HT1080 (cell line): ENCODE measurements around the gene KDM7A. TPM values are rescaled to one million over a fixed set of nuclear protein-coding genes. Genes with fewer than 3 reads are reported as not detected.
"Not testable (repeated sequence)": the region's sequence is repeated elsewhere in the genome, so short reads cannot be mapped to it uniquely, and the experiment has no call there.

Source experiments
- DNase-seq: peaks from one replicate; pipeline ENCODE4 v3.0.0-alpha.2; 2015; ENCODE audit warnings: low read depth
- total RNA-seq: library from RNA; depleted of rRNA; stranded (reverse); fragments of >200 nt; shearing (Covaris generic); gene quantifications from 2 replicates; pipeline ENCODE4 v1.2.3, GENCODE V29; 2014

The KDM7A gene
- total RNA-seq, 1 experiment from 2014 or later = 1.00 TPM

- DNase-seq = not testable (repeated sequence)
These were observed 14.7 kb downstream of the KDM7A start for GRCh38 chr7:140162081-140162480.

- DNase-seq = no peak
These were observed 15.7 kb downstream of the KDM7A start for GRCh38 chr7:140161047-140161446.

- no peak for DNase-seq
These were observed 16.5 kb downstream of the KDM7A start for GRCh38 chr7:140160308-140160707.

GRCh38 chr7:140159497-140159896 lies 17.3 kb downstream of the KDM7A start:
- DNase-seq = peak; percentile 25

- no peak for DNase-seq
These were observed 20.2 kb downstream of the KDM7A start for GRCh38 chr7:140156460-140157080.

GRCh38 chr7:140155428-140155827 lies 21.4 kb downstream of the KDM7A start:
- no peak for DNase-seq

GRCh38 chr7:140153666-140154161 lies 23.1 kb downstream of the KDM7A start:
- DNase-seq = no peak

GRCh38 chr7:140146574-140146973 lies 30.2 kb downstream of the KDM7A start:
- no peak for DNase-seq

GRCh38 chr7:140145709-140146108 lies 31.1 kb downstream of the KDM7A start:
- DNase-seq = no peak

GRCh38 chr7:140144821-140145220 lies 32.0 kb downstream of the KDM7A start:
- peak; percentile 4 for DNase-seq

GRCh38 chr7:140143997-140144396 lies 32.8 kb downstream of the KDM7A start:
- no peak for DNase-seq

- DNase-seq = no peak
These were observed 34.8 kb downstream of the KDM7A start for GRCh38 chr7:140142031-140142430.

GRCh38 chr7:140141256-140141655 lies 35.5 kb downstream of the KDM7A start:
- no peak for DNase-seq

- DNase-seq = no peak
These were observed 39.7 kb downstream of the KDM7A start for GRCh38 chr7:140137078-140137477.

GRCh38 chr7:140136073-140136472 lies 40.7 kb downstream of the KDM7A start:
- DNase-seq = no peak

- no peak for DNase-seq
These were observed 42.7 kb downstream of the KDM7A start for GRCh38 chr7:140134039-140134438.

- no peak for DNase-seq
These were observed 49.2 kb downstream of the KDM7A start for GRCh38 chr7:140127360-140128127.

GRCh38 chr7:140126435-140127034 lies 50.2 kb downstream of the KDM7A start:
- DNase-seq = no peak

- DNase-seq = no peak
These were observed 53.8 kb downstream of the KDM7A start for GRCh38 chr7:140122965-140123364.

GRCh38 chr7:140121326-140121725 lies 55.5 kb downstream of the KDM7A start:
- no peak for DNase-seq

- not testable (repeated sequence) for DNase-seq
These were observed 62.0 kb downstream of the KDM7A start for GRCh38 chr7:140114817-140115216.

- DNase-seq = not testable (repeated sequence)
These were observed 68.0 kb downstream of the KDM7A start for GRCh38 chr7:140108777-140109176.
